Ovary (tissue), 9 donors: ENCODE results near the gene BRK1. TPM values are rescaled to one million over a fixed set of nuclear protein-coding genes. Genes with fewer than 3 reads are reported as not detected.

Source experiments
- DNase-seq, 5 donors: peaks; one replicate each; pipeline ENCODE4 v3.0.0-alpha.2; 2019 to 2020
- H3K27ac ChIP-seq, 2 donors: fragments of 200-600 bp; one replicate each; pipeline versions ENCODE4 v1.5.1 to v1.8.0; 2019 to 2022
- H3K27me3 ChIP-seq: fragments of 200-600 bp; one replicate; pipeline ENCODE4 v1.8.0; 2022
- H3K36me3 ChIP-seq: fragments of 200-600 bp; sonication (generic); one replicate; pipeline ENCODE4 v1.5.1; 2019
- H3K4me1 ChIP-seq: one replicate; pipeline ENCODE4 v1.8.1; 2013; ENCODE audit warnings: mild to moderate bottlenecking, moderate library complexity; ENCODE audit not compliant: insufficient read depth
- H3K4me3 ChIP-seq: fragments of 200-600 bp; sonication (generic); one replicate; pipeline ENCODE4 v1.5.1; 2017
- H3K9me3 ChIP-seq, 2 donors: fragments of 200-600 bp in 1 of 2; sonication (generic) in 1 of 2; one replicate each; pipeline versions ENCODE4 v1.5.1 to v1.8.1; 2013 to 2019; ENCODE audit warnings: mild to moderate bottlenecking in 1 of 2, moderate library complexity in 1 of 2
- CTCF ChIP-seq, 3 donors: fragments of 450-650 bp in 2 of 3; fragments of 200-600 bp in 1 of 3; IDR thresholded peaks; one replicate each; pipeline versions ENCODE4 v1.5.1 to v1.8.0; 2016 to 2022; ENCODE audit warnings: antibody characterized with exemption in 3 of 3, mild to moderate bottlenecking in 1 of 3
- EP300 ChIP-seq: sonication (generic); formaldehyde crosslinking; IDR thresholded peaks from one replicate; pipeline ENCODE4 v1.6.1; 2017; ENCODE audit warnings: antibody characterized with exemption
- POLR2A ChIP-seq: fragments of 450-650 bp; IDR thresholded peaks from one replicate; pipeline ENCODE4 v1.6.1; 2017; ENCODE audit warnings: antibody characterized with exemption, mild to moderate bottlenecking, moderate library complexity
- WGBS, 3 donors: extraction: QIAGEN DNeasy Blood & Tissue Kit in 1 of 3; methylation state at CpG; one replicate each; pipeline versions ENCODE4 v1.1.5 to v1.1.7; 2013 to 2017; 5-methylcytosine and 5-hydroxymethylcytosine counted together
- intact Hi-C, 4 donors: fragments of 100-400 bp; cut with DNase I; formaldehyde crosslinking; loops; one replicate each; pipeline versions ENCODE4 v1.11.0 to v1.15.1; 2022 to 2023
- polyA plus RNA-seq, 2 donors: library from polyadenylated mRNA; stranded (reverse); fragments of 200-250 nt in 1 of 2; fragments of 350-450 nt in 1 of 2; fragmentation: Illumina TruSeq in 1 of 2; extraction: RNeasy Lipid Tissue Mini Kit (QIAGEN cat#74804) in 1 of 2; gene quantifications; one replicate each; pipeline ENCODE4 v1.2.3, GENCODE V29; 2013 to 2014
- total RNA-seq, 7 donors: library from RNA; depleted of rRNA in 2 of 7; stranded (reverse); fragments of >200 nt in 2 of 7; fragmentation: NEBNext Ultra II Directional in 3 of 7; extraction: Animal tissue kit (Norgen Biotek cat#: 25700) in 3 of 7; gene quantifications; one replicate each; pipeline versions ENCODE4 v1.1.0 to v1.2.4, GENCODE V29; 2016 to 2023
- donor health status: DM: no; HTN: no; CAD: no; lungs with moderate emphysema.
- donor health status: DM: no; HTN: no; CAD: no.
- donor health status: Bipolar disorder and iron deficiency.
- donor health status: DM: yes; HTN: yes; CAD: no.
- donor health status: DM: no; HTN: no; CAD: no.
- donor health status: DM: yes; HTN: yes; CAD: no.

Gene BRK1
- total and polyA plus RNA-seq, 9 donors, result 69.7 to 292 (median 124) TPM

- Histone ChIP-seq H3K27me3 (no peaks in the 10 kb centered on the region), H3K9me3 (no peaks in the 10 kb centered on the region), H3K36me3 (no peaks in the 10 kb centered on the region), H3K4me3 (no peak overlapping the region), H3K4me1 (no peaks in the 10 kb centered on the region), H3K27ac (no peak overlapping the region)
- no peak for TF ChIP-seq CTCF (IDR thresholded peaks at IDR 0.05)
- no peak for TF ChIP-seq POLR2A
- no peak for TF ChIP-seq EP300
- no peak for DNase-seq
- intact Hi-C loops, result no loop called here
- 95 to 97% (median 96%) methylated on average over 5 of the region's 5 CpGs for WGBS, 3 donors
These were observed 16.4 kb upstream of the BRK1 start for GRCh38 chr3:10099041-10099440.

GRCh38 chr3:10106919-10107318 is 8.6 kb upstream of the BRK1 start:
- Histone ChIP-seq H3K4me3 (no peak overlapping the region), H3K27ac (no peak overlapping the region), H3K27me3 (no peaks in the 10 kb centered on the region), H3K9me3 (no peaks in the 10 kb centered on the region), H3K4me1 (no peaks in the 10 kb centered on the region), H3K36me3 (no peaks in the 10 kb centered on the region)
- WGBS, 3 donors, result 76 to 87% (median 82%) methylated on average over 2 of the region's 2 CpGs
- DNase-seq, result no peak
- TF ChIP-seq POLR2A, result no peak
- TF ChIP-seq CTCF (IDR thresholded peaks at IDR 0.05), result no peak
- TF ChIP-seq EP300, result no peak
- intact Hi-C loops, result no loop called here

- no peak for DNase-seq
- TF ChIP-seq CTCF (IDR thresholded peaks at IDR 0.05), result no peak
- no peak for TF ChIP-seq POLR2A
- TF ChIP-seq EP300, result no peak
- Histone ChIP-seq H3K27me3 (no peaks in the 10 kb centered on the region), H3K9me3 (no peaks in the 10 kb centered on the region), H3K4me1 (no peaks in the 10 kb centered on the region), H3K36me3 (no peaks in the 10 kb centered on the region), H3K4me3 (no peak within 1 kb of the TSS), H3K27ac (no peak within 1 kb of the TSS)
- intact Hi-C loops, result no loop called here
- WGBS, 3 donors, result 50 to 69% (median 62%) methylated on average over 26 to 28 of the region's 28 CpGs
These were observed 7.4 kb upstream of the BRK1 start, which contains the start of gene FANCD2OS for GRCh38 chr3:10108091-10108490. Gene FANCD2OS, minus strand, starts transcription at chr3:10108255. Its CDS starts 3,481 bp downstream, at chr3:10104774.

GRCh38 chr3:10116138-10116460 is 624 bp downstream of the BRK1 start:
- Histone ChIP-seq H3K4me3 (peak overlapping the region; percentile 86), H3K9me3 (no peaks in the 10 kb centered on the region), H3K27ac (peak overlapping the region in 1 of 2 donors; percentile 53), H3K27me3 (no peaks in the 10 kb centered on the region), H3K4me1 (peaks cover 6% of the 10 kb centered on the region), H3K36me3 (no peaks in the 10 kb centered on the region)
- intact Hi-C loops, result no loop called here
- no peak for DNase-seq
- no peak for TF ChIP-seq EP300
- 0% methylated on average over 10 of the region's 10 CpGs for WGBS, 3 donors

GRCh38 chr3:10116928-10117327 is 1.5 kb downstream of the BRK1 start:
- intact Hi-C loops, result no loop called here
- Histone ChIP-seq H3K27ac (no peak overlapping the region), H3K36me3 (no peaks in the 10 kb centered on the region), H3K9me3 (no peaks in the 10 kb centered on the region), H3K27me3 (no peaks in the 10 kb centered on the region), H3K4me1 (peaks cover 6% of the 10 kb centered on the region), H3K4me3 (no peak overlapping the region)
- no peak for DNase-seq
- TF ChIP-seq CTCF (IDR thresholded peaks at IDR 0.05) (no peak), EP300 (no peak), POLR2A (no peak)
- WGBS, 3 donors, result 72 to 85% (median 80%) methylated on average over 4 of the region's 4 CpGs
